Measurements from ENCODE around the gene KCTD5.
"Not testable (repeated sequence)": the region's sequence is repeated elsewhere in the genome, so short reads cannot be mapped to it uniquely, and the experiment has no call there.

The KCTD5 gene

DNA sequence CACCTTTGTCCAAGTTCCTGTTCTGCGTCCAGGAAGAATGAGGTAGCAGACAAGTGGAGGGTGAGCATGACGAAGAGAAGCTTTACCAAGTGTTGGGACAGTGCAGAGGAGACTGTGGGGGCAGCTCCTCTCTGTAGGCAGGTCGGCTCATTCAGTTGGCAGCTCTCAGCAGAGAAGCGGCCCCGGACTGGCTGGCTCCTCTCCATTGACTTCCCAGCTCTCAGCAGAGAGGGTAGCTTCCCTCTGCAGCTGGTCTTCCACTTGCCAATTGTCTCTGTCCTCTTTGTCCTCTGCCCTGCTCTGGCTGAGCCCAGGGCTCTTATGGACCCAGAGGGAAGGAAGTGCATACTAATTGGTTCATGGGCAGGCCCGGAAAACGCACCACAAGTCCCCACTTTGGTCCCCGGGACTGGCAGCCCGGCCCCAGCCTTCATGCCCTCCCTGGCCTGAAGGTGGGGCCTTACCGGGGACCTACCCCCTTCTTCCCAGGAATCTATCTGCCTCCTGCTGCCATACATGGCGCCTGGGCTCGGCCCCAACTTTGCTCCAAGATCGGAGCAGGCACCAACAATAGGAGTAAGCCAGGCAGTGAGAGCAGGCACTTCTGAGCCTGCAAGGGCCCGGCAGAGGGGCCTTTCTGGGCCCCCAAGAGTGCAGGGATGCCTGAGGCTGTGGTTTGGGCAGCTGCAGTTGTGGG is 10.1 kb downstream of the KCTD5 start:
- H3K4me3 ChIP-seq (ENCODE audit: low read depth, low read length) = no peak overlapping the region
- no peak for DNase-seq (ENCODE audit: low read depth, low spot score)
- POLR2A ChIA-PET = interaction anchor here (1.6 kb wide), 1 partner anchor 10 kb away, joined by 6 read pairs; the partner anchor contains the start of gene KCTD5
- TF ChIP-seq, protein P1, sequence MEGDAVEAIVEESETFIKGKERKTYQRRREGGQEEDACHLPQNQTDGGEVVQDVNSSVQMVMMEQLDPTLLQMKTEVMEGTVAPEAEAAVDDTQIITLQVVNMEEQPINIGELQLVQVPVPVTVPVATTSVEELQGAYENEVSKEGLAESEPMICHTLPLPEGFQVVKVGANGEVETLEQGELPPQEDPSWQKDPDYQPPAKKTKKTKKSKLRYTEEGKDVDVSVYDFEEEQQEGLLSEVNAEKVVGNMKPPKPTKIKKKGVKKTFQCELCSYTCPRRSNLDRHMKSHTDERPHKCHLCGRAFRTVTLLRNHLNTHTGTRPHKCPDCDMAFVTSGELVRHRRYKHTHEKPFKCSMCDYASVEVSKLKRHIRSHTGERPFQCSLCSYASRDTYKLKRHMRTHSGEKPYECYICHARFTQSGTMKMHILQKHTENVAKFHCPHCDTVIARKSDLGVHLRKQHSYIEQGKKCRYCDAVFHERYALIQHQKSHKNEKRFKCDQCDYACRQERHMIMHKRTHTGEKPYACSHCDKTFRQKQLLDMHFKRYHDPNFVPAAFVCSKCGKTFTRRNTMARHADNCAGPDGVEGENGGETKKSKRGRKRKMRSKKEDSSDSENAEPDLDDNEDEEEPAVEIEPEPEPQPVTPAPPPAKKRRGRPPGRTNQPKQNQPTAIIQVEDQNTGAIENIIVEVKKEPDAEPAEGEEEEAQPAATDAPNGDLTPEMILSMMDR (IDR thresholded peaks at IDR 0.05; ENCODE audit: insufficient read depth, low read length, missing control alignments) = no peak
- CTCF ChIA-PET = interaction anchor here (0.8 kb wide), 1 partner anchor 235 kb away, joined by 4 read pairs; no protein-coding TSS in a partner anchor

DNA sequence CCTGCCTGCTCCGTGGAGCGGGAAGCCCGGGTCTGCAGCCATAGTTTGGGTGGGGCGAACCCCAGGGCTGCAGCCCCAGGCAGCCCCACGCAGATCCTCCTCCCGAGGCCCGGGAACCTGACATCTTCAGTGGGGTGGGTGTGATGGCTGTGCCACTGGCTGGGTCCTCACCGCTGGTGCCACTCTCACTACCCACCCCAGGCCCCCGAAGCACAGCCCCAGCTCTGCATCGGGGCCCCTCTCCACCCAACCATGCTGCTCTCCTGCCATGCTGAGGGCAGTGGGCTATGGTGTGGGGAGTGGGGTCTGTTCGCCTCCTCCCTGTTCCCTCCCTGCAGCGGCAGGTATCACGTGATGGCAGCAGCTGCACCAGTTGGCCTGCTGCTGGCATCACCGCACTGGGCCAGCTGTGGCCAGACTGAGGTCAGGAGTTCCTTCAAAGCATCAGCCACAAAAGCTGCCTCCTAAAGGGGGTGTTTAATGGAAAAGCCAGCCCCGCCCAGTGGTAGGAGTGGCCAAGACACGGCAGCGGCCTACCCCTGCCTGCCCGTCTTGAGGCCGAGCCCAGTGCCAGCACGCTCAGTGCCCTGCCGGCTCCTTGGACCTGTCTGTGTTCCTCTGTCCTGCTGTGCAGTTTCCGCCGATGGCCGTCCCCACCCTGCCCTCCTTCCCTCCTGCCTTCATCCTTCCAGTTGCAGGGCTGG is 10.8 kb downstream of the KCTD5 start:
- no peak for DNase-seq (ENCODE audit: low read depth, low spot score)
- no peak overlapping the region for H3K4me3 ChIP-seq (ENCODE audit: low read depth, low read length)
- TF ChIP-seq, protein P1 (IDR thresholded peaks at IDR 0.05; ENCODE audit: insufficient read depth, low read length, missing control alignments) = no peak
- ChIA-PET POLR2A (no interaction called here), CTCF (no interaction called here)

DNA sequence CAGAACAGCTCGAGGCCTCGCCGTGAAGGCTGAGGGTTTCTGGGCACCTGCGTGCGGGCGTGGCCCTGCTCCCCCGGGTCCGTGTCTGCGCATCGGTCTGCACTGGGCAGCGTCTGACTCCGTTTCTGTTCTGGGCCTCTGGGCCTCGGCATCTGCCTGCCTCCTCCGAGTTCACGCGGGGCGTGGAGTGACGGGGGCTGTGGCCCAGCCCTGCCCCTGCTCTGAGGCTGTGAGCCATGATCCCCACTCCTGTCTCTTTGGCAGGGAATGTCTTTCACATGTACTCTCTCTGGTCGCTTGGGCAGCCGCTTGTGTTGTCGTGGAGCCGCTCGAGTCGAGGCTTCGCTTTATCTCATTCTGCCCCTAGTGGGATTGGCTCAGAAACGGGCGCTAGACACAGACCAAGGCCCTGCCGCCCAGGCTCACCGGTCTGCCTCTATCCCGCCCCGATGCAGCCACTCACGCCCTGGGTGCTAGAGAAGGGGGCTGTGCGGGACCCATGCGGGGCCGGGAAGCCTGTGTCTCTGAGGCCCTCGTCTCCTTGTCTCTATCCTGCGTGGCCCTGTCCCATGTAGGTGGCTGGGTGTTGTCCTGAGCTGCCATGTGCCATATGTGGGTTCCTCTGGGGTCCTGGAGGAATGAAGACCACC is 14.4 kb downstream of the KCTD5 start:
- CTCF ChIA-PET = not testable (repeated sequence)
- POLR2A ChIA-PET = interaction anchor here (1.0 kb wide), 1 partner anchor 14 kb away, joined by 5 read pairs; the partner anchor contains the start of gene KCTD5

DNA sequence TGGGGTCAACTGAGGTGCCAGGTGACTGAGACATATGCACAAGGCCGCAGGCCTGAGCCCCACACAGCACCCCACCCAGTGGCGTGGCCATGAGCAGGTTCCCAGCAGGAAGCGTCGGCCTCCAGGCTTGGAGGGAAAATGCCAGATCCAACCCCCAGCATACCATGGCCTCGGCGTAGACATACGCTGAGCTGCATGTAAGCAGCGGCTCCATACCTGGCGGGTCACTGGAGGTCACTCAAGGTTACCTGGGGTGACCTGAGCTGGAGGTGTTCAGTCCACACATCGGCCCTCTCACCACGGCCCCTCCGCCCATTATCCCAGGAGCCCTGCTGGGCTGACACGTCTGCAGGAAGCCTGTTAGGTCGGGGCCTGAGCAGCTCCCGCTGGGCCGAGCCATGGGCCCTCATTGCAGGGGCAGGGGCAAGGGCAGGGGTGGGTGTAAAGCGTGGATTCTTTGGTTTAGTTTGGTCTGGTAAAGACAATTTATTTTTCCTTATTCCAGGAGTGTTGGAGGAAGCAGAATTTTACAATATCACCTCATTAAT is 15.2 kb downstream of the KCTD5 start:
- DNase-seq (ENCODE audit: low read depth, low spot score) = no peak
- no peak overlapping the region for H3K4me3 ChIP-seq (ENCODE audit: low read depth, low read length)
- ChIA-PET POLR2A (interaction anchor here (1.0 kb wide), 1 partner anchor 15 kb away, joined by 5 read pairs; the partner anchor contains the start of gene KCTD5), CTCF (no interaction called here)
- TF ChIP-seq, protein P1 (IDR thresholded peaks at IDR 0.05; ENCODE audit: insufficient read depth, low read length, missing control alignments) = no peak

More for the DNA sequence above, 14.4 kb downstream of the KCTD5 start:
- DNase-seq (ENCODE audit: low read depth, low spot score); H3K4me3 ChIP-seq (ENCODE audit: low read depth, low read length): not testable (repeated sequence)

DNA sequence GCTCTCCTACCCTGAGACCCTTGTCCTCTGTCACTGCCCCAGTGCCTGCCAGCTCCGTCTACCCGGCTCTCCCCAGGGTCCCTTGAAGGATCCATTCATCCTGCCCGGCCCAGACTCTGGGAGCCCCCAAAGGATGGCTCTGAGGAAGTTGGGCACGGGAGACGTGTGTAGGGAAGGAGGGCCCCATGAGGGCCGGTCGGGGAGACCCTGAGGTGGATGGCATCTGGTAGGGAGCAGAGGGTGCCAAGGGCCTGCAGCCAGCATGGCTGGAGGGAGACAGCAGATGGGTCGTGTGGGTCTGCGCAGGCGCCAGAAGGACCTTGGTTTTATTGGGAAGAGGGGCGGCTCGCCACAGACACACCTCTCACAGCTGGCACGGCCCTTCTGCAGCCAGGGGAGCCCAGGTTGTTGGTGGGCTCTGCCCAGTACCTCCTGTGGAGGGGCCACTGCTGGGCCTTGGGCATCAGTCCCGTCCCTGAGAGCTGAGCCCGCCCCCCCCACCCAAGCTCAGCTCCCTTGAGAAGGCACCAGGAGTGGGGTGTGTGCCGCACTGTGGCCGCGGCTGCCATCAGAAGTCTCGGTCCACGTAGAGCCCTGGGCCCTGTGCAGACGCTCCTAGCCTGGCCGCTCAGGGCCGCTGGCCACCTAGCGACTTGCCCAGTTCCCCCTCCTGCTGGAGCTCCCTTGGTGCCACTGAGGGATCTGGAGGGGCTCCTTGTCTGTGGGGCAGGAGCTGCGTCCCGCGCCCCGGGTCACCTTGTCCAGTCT is 16.0 kb downstream of the KCTD5 start:
- DNase-seq (ENCODE audit: low read depth, low spot score) = no peak
- POLR2A ChIA-PET = interaction anchor here (1.0 kb wide), 1 partner anchor 16 kb away, joined by 5 read pairs; the partner anchor contains the start of gene KCTD5
- CTCF ChIA-PET = interaction anchor here (1.0 kb wide), 1 partner anchor 14 kb away, joined by 3 read pairs; no protein-coding TSS in a partner anchor
- H3K4me3 ChIP-seq (ENCODE audit: low read depth, low read length) = no peak overlapping the region
- TF ChIP-seq, protein P1 (IDR thresholded peaks at IDR 0.05; ENCODE audit: insufficient read depth, low read length, missing control alignments) = no peak

All from AG04449 (cell line).